GM23248 (cell line): ENCODE data around the gene SH3PXD2A.

ENCODE experiments used
- EZH2 ChIP-seq: fragments of 200-600 bp; sonication (generic); IDR thresholded peaks from 2 replicates; pipeline ENCODE4 v1.6.1; 2018; ENCODE audit warnings: antibody characterized with exemption, mild to moderate bottlenecking; ENCODE audit not compliant: insufficient read depth, poor library complexity, severe bottlenecking
- EZH2phosphoT487 ChIP-seq: fragments of 200-600 bp; sonication (generic); IDR thresholded peaks from 2 replicates; pipeline ENCODE4 v1.6.1; 2018; ENCODE audit warnings: antibody characterized with exemption, moderate library complexity, mild to moderate bottlenecking, low read depth; ENCODE audit not compliant: insufficient read depth

- TF ChIP-seq EZH2, result no peak
- TF ChIP-seq EZH2phosphoT487, result no peak
Observed at GRCh38 chr10:103566536-103566935, 288.8 kb downstream of the SH3PXD2A start.
